ENCODE measurements around the gene SETD1A.
"Not testable (repeated sequence)": the region's sequence is repeated elsewhere in the genome, so short reads cannot be mapped to it uniquely, and the experiment has no call there.

The SETD1A gene

GRCh38 chr16:30929167-30929566 lies 28.4 kb upstream of the SETD1A start:
- no peak for DNase-seq (ENCODE audit: low read depth in 2 of 2, low spot score in 1 of 2)

GRCh38 chr16:30930160-30930571 lies 27.4 kb upstream of the SETD1A start:
- DNase-seq (ENCODE audit: low read depth in 2 of 2, low spot score in 1 of 2), result no peak

GRCh38 chr16:30931068-30931650 lies 26.4 kb upstream of the SETD1A start:
- no peak for DNase-seq (ENCODE audit: low read depth in 2 of 2, low spot score in 1 of 2)

- no peak for DNase-seq (ENCODE audit: low read depth in 2 of 2, low spot score in 1 of 2)
Measured at GRCh38 chr16:30934827-30935557, 22.6 kb upstream of the SETD1A start.

GRCh38 chr16:30937692-30938091 lies 19.9 kb upstream of the SETD1A start:
- no peak for DNase-seq (ENCODE audit: low read depth in 2 of 2, low spot score in 1 of 2)

- not testable (repeated sequence) for DNase-seq (ENCODE audit: low read depth in 2 of 2, low spot score in 1 of 2)
Measured at GRCh38 chr16:30939571-30939970, 18.0 kb upstream of the SETD1A start.

GRCh38 chr16:30941600-30942425 lies 15.7 kb upstream of the SETD1A start:
- DNase-seq (ENCODE audit: low read depth in 2 of 2, low spot score in 1 of 2), result peak in 1 of 2 donors; percentile 24

- DNase-seq (ENCODE audit: low read depth in 2 of 2, low spot score in 1 of 2), result no peak
Measured at GRCh38 chr16:30942426-30942806, 15.1 kb upstream of the SETD1A start.

GRCh38 chr16:30944352-30944751 lies 13.2 kb upstream of the SETD1A start:
- no peak for DNase-seq (ENCODE audit: low read depth in 2 of 2, low spot score in 1 of 2)

- no peak for DNase-seq (ENCODE audit: low read depth in 2 of 2, low spot score in 1 of 2)
Measured at GRCh38 chr16:30946671-30947540, 10.6 kb upstream of the SETD1A start.

GRCh38 chr16:30947541-30947858 lies 10.1 kb upstream of the SETD1A start:
- DNase-seq (ENCODE audit: low read depth in 2 of 2, low spot score in 1 of 2), result no peak

GRCh38 chr16:30947859-30948666 lies 9.5 kb upstream of the SETD1A start:
- DNase-seq (ENCODE audit: low read depth in 2 of 2, low spot score in 1 of 2), result no peak

GRCh38 chr16:30948667-30949649 lies 8.6 kb upstream of the SETD1A start, which contains the start of gene ORAI3:
Gene ORAI3 (plus strand): TSS chr16:30949068. CDS start chr16:30949290, 222 bp downstream.
- no peak for DNase-seq (ENCODE audit: low read depth in 2 of 2, low spot score in 1 of 2)

GRCh38 chr16:30949650-30950515 lies 7.7 kb upstream of the SETD1A start:
- no peak for DNase-seq (ENCODE audit: low read depth in 2 of 2, low spot score in 1 of 2)

- DNase-seq (ENCODE audit: low read depth in 2 of 2, low spot score in 1 of 2), result no peak
Measured at GRCh38 chr16:30950516-30951065, 7.0 kb upstream of the SETD1A start.

GRCh38 chr16:30951193-30951592 lies 6.4 kb upstream of the SETD1A start:
- DNase-seq (ENCODE audit: low read depth in 2 of 2, low spot score in 1 of 2), result no peak

- DNase-seq (ENCODE audit: low read depth in 2 of 2, low spot score in 1 of 2), result no peak
Measured at GRCh38 chr16:30951750-30952149, 5.8 kb upstream of the SETD1A start.

- DNase-seq (ENCODE audit: low read depth in 2 of 2, low spot score in 1 of 2), result no peak
Measured at GRCh38 chr16:30953111-30953510, 4.4 kb upstream of the SETD1A start.
